Upper lobe of left lung (tissue), 6 donors: Measurements from ENCODE around the gene GPR149. TPM values are rescaled to one million over a fixed set of nuclear protein-coding genes. Genes with fewer than 3 reads are reported as not detected.

Experiments
- ATAC-seq, 2 donors: fragments of 200-7000 bp; cut with Tn5 transposase; one replicate each; pipeline ENCODE4 v1.9.1; 2022; ENCODE audit warnings: mild to moderate bottlenecking in 2 of 2, moderate library complexity in 2 of 2; ENCODE audit not compliant: low FRiP score in 2 of 2
- DNase-seq, 2 donors: peaks; one replicate each; pipeline ENCODE4 v3.0.0-alpha.2; 2019 to 2020
- H3K27ac ChIP-seq, 4 donors: fragments of 200-600 bp; sonication (generic); one replicate each; pipeline ENCODE4 v1.5.1; 2016 to 2019
- H3K27me3 ChIP-seq, 4 donors: fragments of 200-600 bp; sonication (generic); one replicate each; pipeline ENCODE4 v1.5.1; 2017 to 2019
- H3K36me3 ChIP-seq, 4 donors: fragments of 200-600 bp; sonication (generic); one replicate each; pipeline ENCODE4 v1.5.1; 2016 to 2019
- H3K4me1 ChIP-seq, 4 donors: fragments of 200-600 bp; sonication (generic); one replicate each; pipeline ENCODE4 v1.5.1; 2018 to 2019
- H3K4me3 ChIP-seq, 4 donors: fragments of 200-600 bp; sonication (generic); one replicate each; pipeline ENCODE4 v1.5.1; 2017 to 2019; ENCODE audit warnings: mild to moderate bottlenecking in 2 of 4, moderate library complexity in 1 of 4
- H3K9me3 ChIP-seq, 4 donors: fragments of 200-600 bp; sonication (generic); one replicate each; pipeline ENCODE4 v1.5.1; 2018 to 2019
- CTCF ChIP-seq, 6 experiments: fragments of 450-650 bp in 4 of 6; fragments of 200-600 bp in 2 of 6; sonication (generic) in 2 of 6; IDR thresholded peaks; one replicate each; pipeline ENCODE4 v1.5.1; 2016 to 2019; ENCODE audit warnings: antibody characterized with exemption in 6 of 6
- EP300 ChIP-seq, 4 donors: sonication (generic); formaldehyde crosslinking; IDR thresholded peaks; one replicate each; pipeline ENCODE4 v1.5.1; 2017; ENCODE audit warnings: antibody characterized with exemption in 4 of 4, control low read depth in 2 of 4
- POLR2A ChIP-seq, 4 donors: fragments of 450-650 bp; IDR thresholded peaks; one replicate each; pipeline ENCODE4 v1.5.1; 2016 to 2017; ENCODE audit warnings: antibody characterized with exemption in 4 of 4, mild to moderate bottlenecking in 2 of 4
- POLR2AphosphoS5 ChIP-seq, 2 donors: sonication (generic); formaldehyde crosslinking; IDR thresholded peaks; one replicate each; pipeline ENCODE4 v1.5.1; 2017; ENCODE audit warnings: antibody characterized with exemption in 2 of 2
- WGBS, 2 donors: methylation state at CpG; one replicate each; pipeline ENCODE4 v1.1.5; 2017 to 2018; 5-methylcytosine and 5-hydroxymethylcytosine counted together
- total RNA-seq, 6 donors: library from RNA; depleted of rRNA in 4 of 6; stranded (reverse); fragments of >200 nt in 4 of 6; gene quantifications; one replicate each; pipeline versions ENCODE4 v1.1.0 to v1.2.1, GENCODE V29; 2016 to 2021
- donor health status: DM: no; HTN: no; CAD: no; lungs with moderate emphysema.
- donor health status: DM: no; HTN: yes; CAD: no; lungs with severe emphysema.

GPR149 gene
- total RNA-seq, 6 donors from 2014 or later, result not detected

DNA sequence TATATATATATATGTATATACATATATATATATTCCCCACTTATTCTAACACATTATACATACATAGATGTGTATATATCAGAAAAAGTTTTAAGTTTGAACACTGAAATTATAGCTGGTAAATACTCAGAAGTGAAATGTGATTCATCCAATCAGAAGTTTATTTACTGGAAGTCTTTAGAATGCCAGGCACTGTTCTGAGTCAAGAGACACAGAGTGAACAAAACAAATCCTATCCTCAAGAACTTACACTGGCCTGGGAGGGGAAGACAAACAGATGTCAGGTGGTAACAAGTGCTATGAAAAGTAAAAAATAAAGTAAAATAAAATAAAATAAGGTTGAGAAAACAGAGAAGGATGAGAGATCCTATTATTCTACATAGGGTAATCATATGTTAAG is 119.2 kb downstream of the GPR149 start:
- no peaks in the 10 kb centered on the region for H3K27me3 ChIP-seq
- no peak overlapping the region for H3K4me3 ChIP-seq
- no peak for DNase-seq
- H3K27ac ChIP-seq, result no peak overlapping the region
- no peak for TF ChIP-seq POLR2AphosphoS5 (IDR thresholded peaks at IDR 0.05)
- no peak for TF ChIP-seq POLR2A (IDR thresholded peaks at IDR 0.05)
- TF ChIP-seq EP300 (IDR thresholded peaks at IDR 0.05), result no peak
- no peak for TF ChIP-seq CTCF (IDR thresholded peaks at IDR 0.05)
- no peaks in the 10 kb centered on the region for H3K4me1 ChIP-seq
- peaks cover 17 to 77% (median 20%) of the 10 kb centered on the region in 4 donors for H3K36me3 ChIP-seq
- ATAC-seq, result no peak
- H3K9me3 ChIP-seq, result no peaks in the 10 kb centered on the region

- DNase-seq (no peak), ATAC-seq (no peak)
- Histone ChIP-seq H3K9me3 (no peaks in the 10 kb centered on the region), H3K4me3 (no peak overlapping the region), H3K4me1 (no peaks in the 10 kb centered on the region), H3K27ac (no peak overlapping the region), H3K27me3 (no peaks in the 10 kb centered on the region), H3K36me3 (peaks cover 25 to 76% (median 26%) of the 10 kb centered on the region in 4 donors)
- no peak for TF ChIP-seq EP300 (IDR thresholded peaks at IDR 0.05)
- TF ChIP-seq POLR2AphosphoS5 (IDR thresholded peaks at IDR 0.05), result no peak
- no peak for TF ChIP-seq CTCF (IDR thresholded peaks at IDR 0.05)
- no peak for TF ChIP-seq POLR2A (IDR thresholded peaks at IDR 0.05)
Measured at GRCh38 chr3:154307363-154307762, 122.6 kb downstream of the GPR149 start.

- WGBS, 2 donors, result 93 to 98% methylated on average over 3 of the region's 3 CpGs
- H3K36me3 ChIP-seq, result peaks cover 27 to 82% (median 45%) of the 10 kb centered on the region in 4 donors
- no peak for DNase-seq
Measured at GRCh38 chr3:154304936-154305335, 125.1 kb downstream of the GPR149 start.

GRCh38 chr3:154304116-154304786 is 125.7 kb downstream of the GPR149 start:
- ATAC-seq, result no peak
- Histone ChIP-seq H3K36me3 (peaks cover 27 to 82% (median 50%) of the 10 kb centered on the region in 4 donors), H3K4me1 (no peaks in the 10 kb centered on the region), H3K27me3 (no peaks in the 10 kb centered on the region), H3K27ac (no peak overlapping the region), H3K9me3 (no peaks in the 10 kb centered on the region), H3K4me3 (no peak overlapping the region)
- DNase-seq, result no peak
- no peak for TF ChIP-seq POLR2A (IDR thresholded peaks at IDR 0.05)
- no peak for TF ChIP-seq CTCF (IDR thresholded peaks at IDR 0.05)
- no peak for TF ChIP-seq POLR2AphosphoS5 (IDR thresholded peaks at IDR 0.05)
- no peak for TF ChIP-seq EP300 (IDR thresholded peaks at IDR 0.05)

More at GRCh38 chr3:154304936-154305335, 125.1 kb downstream of the GPR149 start:
- Histone ChIP-seq H3K27ac (no peak overlapping the region), H3K4me1 (no peaks in the 10 kb centered on the region), H3K9me3 (no peaks in the 10 kb centered on the region), H3K4me3 (no peak overlapping the region), H3K27me3 (no peaks in the 10 kb centered on the region)
- no peak for ATAC-seq
- TF ChIP-seq POLR2AphosphoS5 (IDR thresholded peaks at IDR 0.05) (no peak), EP300 (IDR thresholded peaks at IDR 0.05) (no peak), CTCF (IDR thresholded peaks at IDR 0.05) (no peak), POLR2A (IDR thresholded peaks at IDR 0.05) (no peak)

DNA sequence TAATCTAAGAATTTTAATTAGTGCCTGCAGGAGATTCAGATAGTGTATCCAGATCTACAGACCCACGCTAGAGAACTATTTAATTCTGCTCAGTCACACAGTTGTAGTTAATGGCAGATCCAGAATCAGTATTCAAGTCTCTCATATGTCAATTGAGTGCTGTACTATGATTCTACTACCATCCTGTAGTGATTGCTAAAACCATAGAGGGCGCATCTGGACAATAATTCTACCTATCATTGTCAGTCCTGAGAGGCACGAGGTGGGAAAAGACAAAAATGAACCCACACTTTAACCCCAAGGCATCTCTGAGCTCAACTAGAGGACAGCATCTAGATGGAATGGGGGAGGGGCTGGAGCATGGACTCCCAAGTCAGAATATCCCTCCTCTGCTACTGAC is 128.4 kb downstream of the GPR149 start:
- H3K27me3 ChIP-seq, result no peaks in the 10 kb centered on the region
- TF ChIP-seq POLR2AphosphoS5 (IDR thresholded peaks at IDR 0.05), result no peak
- no peak for TF ChIP-seq CTCF (IDR thresholded peaks at IDR 0.05)
- no peak for TF ChIP-seq POLR2A (IDR thresholded peaks at IDR 0.05)
- TF ChIP-seq EP300 (IDR thresholded peaks at IDR 0.05), result no peak
- WGBS, 2 donors, result 90 to 95% methylated on average over 3 of the region's 3 CpGs
- no peak overlapping the region for H3K27ac ChIP-seq
- H3K4me1 ChIP-seq, result no peaks in the 10 kb centered on the region
- no peak for DNase-seq
- no peak for ATAC-seq
- no peaks in the 10 kb centered on the region for H3K9me3 ChIP-seq
- no peak overlapping the region for H3K4me3 ChIP-seq
- peaks cover 21 to 93% (median 57%) of the 10 kb centered on the region in 4 donors for H3K36me3 ChIP-seq
